C1 segment of cervical spinal cord (tissue), 14 donors: Measurements from ENCODE around the gene MRPS18B.

ENCODE experiments used
- DNase-seq, 14 donors: peaks; one replicate each; lab custom pipeline; 2025; lab: John Stamatoyannopoulos, UW

The MRPS18B gene

DNA sequence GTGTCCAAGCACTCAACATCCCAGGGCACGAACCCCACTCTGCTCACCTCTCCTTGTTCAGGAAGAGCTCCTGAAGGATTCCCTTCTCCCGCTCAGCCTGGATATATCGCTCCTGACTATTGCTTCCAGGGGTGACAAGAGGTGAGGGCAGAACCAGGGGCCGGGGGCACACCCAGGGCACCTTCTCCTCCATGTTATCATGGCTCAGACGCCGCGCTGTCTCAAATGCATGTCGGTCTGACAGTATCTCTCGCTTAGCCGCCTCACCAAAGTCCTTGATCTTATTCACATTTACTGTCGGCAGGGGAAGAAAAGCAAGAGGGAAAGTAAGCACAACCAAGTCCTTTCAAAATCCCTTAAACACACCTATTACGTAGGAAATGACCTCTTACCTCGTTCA lies 13.7 kb upstream of the MRPS18B start:
- DNase-seq = no peak

DNA sequence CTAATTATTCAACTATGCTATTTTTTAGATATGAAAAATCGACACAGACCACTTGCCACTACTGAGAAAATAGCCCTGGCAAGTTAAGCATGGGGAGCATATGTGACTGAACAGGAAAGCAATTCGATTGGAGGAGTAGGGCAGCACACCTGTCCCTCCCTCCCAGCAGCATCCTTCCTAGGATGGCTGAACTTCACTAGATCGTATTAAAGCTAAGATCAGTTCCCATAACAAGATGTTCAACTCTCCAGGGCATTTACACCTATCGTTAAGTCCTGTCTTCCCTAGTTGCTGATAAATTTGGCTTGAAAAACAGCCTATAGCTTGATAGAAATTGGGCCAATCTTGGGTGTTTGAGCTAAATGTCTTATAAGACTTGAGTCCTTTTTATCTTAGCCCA lies 7.6 kb upstream of the MRPS18B start:
- no peak for DNase-seq

DNA sequence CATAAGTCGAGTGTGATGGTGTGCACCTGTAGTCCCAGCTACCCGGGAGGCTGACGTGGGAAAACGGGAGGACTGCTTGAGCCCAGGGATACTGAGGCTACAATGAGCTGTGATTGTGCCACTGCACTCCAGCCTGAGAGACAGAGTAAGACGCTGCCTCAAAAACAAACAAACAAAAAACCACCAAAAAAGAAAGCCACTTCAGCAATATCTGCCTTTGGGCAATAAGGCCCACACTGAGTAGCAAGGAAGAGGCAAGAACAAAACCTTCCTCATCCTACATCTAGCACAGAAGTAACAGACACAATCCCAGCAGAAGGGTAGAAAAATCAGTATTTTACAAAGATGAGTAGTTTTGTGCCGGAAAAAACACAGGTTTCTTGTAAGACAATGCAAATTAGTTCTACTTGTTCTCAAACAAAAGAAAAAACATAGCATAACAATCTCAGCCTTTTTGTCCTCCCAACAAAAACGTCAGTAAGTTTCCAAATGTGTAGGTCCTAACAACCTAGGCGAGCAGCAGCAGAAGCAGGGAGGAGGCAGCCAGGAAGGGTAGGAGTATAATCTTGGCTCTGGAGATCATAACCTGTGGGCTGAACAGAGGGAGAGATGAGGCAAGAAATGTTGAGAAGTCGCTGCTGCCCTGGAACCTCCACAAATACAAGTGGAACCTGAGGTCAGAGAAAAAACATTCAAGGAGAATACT lies 6.3 kb upstream of the MRPS18B start:
- DNase-seq = no peak

DNA sequence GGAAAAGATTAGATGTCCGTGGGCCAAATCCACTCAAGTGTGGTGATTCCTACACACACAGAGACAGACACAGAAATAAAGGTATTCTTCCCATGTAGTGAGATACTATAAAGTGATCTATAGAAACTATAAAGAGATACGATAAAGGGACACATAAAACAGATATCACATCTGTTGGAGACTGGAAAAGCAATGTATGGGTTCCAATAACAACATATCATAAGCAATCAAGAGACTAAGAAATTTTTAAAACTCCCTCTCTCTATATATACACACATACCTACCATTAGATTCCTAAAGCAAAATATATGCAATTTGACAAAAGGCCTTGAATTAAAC lies 5.8 kb upstream of the MRPS18B start:
- DNase-seq = no peak

DNA sequence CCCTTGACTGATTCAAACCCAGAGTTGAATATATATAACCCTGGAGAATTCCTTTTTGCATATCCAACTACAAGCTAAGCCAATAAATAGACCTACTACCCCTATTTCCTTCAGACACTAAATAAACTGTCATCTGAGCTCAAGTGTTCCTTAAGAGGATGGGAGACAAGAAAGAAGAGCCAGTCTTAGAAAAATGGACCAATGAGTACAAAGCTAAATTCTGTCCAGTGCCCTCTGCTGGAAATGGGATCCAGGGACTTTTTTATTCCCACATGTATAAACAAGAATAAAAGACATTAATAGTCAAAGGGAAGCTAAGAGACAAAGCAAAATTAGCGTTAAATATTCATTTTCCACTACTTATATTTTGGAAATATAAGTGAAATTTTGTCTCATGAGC lies 5.4 kb upstream of the MRPS18B start:
- peak in 1 of 14 donors; percentile 8 for DNase-seq

DNA sequence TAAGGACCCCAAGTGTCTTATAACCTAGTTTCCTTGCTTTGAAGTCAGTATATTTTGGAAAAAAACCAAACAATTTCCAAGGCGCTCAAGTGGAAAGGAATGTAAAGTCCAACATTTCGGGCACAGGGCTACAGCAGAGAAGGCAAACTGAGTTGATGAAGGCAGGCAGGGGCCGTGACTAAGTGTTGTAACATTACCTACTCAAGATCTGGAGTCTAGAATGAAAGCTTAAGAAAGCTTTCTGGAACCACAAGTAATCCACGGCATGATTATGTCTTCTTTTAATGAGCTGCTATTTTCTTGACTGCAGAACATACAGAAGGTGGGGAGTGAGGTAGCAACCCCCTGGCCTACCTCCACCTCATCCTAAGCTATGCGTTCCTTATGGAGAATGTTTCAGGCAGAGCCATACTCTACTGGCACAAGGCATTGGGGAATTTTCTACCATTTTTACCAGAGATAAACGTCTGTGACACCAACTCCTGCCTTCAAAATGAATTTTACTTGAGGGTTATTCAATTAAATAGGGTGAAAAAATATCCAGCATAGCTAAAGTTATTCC lies 4.9 kb upstream of the MRPS18B start:
- no peak for DNase-seq

DNA sequence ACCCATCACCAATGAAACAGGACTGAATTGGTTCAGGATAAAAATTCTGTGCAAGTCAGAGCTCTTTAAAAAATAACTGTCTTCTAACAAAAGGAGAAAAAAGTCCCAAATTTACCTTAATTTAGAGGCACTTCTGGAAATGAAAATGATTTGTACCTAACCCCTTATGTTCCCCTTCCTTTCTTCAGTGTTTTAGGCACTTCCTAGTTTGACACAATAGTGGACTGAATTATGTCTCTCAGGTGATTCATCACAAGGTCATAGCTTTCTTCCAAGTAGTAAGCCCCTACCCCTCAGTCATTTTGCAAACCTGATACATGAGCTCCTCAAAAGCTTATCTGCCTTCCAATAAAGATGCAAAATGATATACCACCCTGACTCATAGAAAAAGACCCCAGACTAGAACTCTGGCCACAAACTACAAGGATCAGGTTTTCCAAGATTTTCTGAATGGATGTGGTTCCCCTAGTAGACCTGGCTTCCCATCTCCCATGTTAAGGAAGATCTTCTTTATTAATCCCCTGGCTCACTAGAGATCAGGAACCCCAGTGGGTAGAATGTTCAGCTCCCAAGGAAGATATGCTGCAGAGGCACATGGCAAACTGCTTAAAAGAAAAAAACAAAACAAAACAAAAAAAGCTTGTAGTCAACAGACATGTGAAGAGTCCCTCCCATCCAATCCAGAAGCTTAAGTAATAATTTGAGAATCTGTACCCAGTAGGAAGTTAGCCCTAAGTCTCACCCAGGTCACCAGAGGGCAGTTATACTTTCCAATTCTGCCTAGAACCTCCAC lies 4.2 kb upstream of the MRPS18B start:
- DNase-seq = no peak

DNA sequence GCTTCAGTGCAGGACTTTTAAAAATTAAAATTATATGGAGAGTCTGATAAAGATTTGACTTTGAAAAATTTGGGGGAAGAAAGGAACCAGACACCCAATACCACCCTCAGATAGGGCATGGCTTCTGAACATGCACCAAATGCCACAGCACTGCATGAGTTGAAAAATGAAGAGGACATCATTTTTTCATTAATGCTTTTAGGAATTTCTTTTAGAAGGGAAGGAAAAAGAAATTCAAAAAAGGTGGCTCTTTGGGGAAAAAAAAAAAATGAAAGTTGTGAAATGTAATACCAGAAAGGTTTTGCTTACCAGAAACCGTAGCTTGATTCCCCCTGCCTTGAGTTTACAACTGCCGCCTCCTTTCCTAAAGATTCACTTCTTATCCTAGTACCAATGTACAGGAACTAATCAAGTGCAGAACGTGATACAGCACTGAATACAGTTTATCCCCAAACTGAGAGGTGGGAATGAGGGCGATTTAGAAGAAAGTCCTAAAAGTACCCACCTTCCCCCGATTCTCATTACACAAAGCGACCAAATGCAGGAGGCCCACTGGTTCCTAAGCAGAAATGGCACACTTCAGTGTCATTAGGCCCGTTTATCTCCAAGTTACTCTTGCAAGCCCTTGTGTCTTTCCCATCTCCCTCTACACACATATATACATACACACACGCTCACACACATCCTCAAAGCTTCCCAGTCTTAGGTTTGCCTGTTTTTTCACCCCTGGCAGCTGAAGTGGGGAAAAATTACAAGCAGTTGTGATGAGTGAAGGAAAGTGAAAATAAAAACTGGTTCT lies 3.4 kb upstream of the MRPS18B start:
- peak in 5 of 14 donors; percentile 10 to 41 (median 15) for DNase-seq

DNA sequence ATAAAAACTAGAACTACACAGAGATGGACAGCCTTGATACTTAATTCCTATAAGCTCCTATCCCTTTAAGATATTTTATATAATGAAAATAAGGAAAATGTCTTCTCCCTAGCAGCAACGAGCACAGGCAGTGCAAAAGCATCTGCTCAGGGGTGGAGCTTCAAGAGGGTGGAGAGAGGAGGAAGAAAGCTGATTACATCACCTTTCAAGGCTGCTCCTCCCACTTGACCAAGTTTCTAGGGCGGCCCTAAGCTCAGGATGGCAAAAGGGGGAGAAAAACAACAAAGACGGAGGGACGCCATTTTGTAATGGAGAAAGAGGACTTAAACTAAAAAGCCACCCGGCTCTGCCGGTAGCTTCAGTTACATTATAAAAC lies 2.8 kb upstream of the MRPS18B start:
- DNase-seq = peak; percentile 4 to 98 (median 72)

DNA sequence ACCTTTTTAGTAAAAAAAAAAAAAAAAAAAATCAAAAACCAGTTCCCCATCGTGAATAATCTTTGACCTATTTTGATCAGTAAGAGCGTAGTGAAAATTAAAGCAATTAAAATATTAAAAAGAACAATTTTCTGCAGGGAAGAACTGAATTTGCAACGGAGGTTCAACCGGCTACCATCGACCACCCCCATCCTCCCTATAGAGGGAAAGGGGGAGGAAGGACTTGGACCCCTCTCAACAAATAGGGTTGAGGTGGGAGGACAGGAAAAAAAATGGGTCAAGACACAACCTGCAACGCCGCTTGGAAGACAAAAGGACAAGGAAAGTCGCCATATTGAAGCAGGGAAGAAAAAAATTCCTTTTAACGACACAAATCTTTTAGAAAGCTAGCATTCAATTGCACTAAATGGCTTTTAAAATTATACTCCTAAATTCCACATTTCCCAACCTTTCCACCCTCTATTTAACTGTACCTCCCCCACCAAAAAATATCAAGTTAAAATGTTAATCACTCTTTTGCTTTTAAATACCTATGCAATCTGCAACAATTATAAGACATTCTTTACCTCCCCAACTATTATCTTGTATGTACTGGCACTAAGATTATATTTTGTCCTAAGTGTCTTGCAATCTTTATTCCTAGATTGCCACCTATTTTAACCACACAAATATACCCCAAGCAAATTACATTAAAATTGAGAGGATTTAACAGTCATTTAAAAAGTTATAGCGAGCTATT lies 2.3 kb upstream of the MRPS18B start:
- DNase-seq = peak in 8 of 14 donors; percentile 15 to 70 (median 44)

DNA sequence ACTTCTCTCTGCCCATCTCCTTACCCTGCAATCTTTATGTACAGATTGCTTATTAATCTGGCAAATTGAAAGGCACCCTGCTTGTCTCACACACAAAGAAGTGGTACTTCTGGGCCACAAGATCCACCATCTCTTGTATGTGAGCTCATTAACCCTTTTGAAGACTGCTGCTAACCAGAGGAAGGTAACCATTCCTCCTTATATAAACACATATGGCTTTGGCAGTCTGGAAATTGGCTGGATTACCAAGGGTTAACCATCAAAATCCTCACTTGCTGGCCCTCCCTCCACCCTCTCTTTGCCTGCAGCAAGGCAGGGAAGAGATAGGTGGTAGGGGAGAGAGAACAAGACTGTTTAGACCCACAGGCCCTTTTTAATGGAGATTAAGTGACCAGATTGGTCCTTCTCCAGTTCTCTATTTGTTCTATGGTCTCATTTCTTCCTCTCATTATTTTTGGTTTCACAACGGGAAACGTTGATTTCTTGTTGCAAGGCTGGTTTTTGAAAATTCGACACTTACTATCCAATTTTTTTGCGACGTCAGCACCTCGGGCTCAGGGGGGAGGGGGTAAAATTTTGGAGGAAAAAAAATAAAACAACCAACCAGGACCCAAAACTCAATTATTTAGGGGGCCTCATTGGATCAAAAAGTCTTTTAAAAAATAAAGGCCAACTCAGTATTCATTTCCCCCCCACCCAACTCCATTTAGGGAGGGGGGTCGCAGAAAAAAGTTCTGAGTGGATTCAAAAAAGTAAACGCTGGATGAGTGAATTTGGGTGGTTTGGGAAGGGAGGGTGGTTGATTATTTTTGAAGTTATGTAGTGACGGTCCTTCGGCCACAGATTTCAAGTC lies 1.5 kb upstream of the MRPS18B start:
- DNase-seq = peak in 4 of 14 donors; percentile 8 to 56 (median 12)

DNA sequence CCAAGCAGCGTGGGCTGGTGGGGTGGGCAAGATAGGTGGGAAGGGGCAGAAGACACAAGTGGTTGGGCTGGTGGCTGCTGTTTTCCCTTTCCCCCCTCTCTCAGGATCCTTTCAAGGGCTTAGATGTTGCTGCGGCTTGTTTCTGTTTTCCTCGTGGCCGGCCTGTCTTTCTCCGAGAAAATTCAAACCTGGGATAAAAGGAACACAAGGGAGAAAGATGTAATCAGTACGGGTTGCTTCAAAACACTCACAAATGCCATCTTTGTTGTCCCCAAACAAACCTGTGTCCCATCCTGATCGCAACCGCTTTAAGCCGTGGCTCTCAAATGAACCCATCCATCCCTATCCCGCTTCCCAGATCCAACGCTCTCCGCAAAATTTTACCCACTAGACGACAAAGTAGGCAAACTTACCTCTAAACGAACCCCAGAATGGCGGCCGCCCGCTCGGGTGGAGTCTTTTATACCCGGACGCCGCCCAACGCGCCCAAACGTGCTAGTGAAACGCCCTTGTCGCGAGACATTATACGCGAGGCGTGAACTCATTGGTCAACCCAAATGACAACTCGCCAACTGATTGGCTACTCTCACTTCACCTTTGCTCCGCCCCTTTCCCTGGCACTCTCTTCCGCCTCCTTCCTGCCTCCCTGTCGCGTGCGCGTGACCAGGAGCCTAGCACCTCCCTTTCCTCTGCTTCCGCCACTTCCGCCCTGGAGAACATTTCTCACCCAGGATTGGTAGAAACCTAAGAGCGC lies 652 bp upstream of the MRPS18B start, which contains the start of gene PPP1R10:
Gene PPP1R10 (minus strand): TSS at position 433 of the 754 bp plus-strand sequence. CDS start 7,299 bp downstream, outside the sequence.
- peak; percentile 89 to 100 (median 98) for DNase-seq

DNA sequence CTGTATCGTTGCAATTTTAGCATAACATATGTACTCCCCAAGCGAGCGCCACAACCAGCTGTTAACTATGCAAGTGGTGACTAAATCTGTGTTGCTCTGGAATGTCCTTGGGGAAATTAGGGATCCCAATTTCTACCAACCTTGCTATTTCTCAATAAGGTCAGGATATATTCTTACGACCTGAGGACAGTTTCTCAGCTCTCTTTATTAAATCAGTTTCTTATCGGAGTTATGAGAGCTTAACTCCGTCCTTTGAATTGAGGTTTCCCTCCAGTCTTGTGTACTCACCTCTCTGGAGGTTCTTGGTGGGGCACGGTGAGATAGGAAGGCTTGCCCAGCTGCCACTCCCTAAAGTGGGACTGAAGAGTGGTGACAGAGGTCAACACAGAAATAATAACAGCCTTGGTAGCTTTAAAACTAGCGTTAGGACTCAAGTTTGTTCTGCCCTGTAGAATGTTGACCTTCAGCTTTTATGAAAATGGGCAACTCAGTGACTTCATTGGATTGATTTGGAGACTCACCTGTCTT lies 694 bp downstream of the MRPS18B start:
- DNase-seq = no peak

DNA sequence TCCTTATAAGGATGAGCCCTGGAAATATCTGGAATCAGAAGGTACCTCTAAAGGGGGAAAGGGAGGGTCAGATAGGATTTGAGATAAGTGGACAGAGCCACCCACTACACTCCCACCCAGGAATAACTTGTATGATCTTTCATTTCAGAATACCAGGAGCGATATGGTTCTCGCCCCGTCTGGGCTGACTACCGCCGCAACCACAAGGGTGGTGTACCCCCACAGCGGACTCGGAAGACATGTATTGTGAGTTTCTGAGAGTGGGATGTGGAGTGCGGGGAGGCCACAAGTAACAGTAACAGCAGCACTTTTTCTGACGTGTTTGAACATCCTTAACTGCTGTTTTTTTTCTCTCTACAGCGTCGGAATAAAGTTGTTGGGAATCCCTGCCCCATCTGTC lies 1.9 kb downstream of the MRPS18B start:
- no peak for DNase-seq

DNA sequence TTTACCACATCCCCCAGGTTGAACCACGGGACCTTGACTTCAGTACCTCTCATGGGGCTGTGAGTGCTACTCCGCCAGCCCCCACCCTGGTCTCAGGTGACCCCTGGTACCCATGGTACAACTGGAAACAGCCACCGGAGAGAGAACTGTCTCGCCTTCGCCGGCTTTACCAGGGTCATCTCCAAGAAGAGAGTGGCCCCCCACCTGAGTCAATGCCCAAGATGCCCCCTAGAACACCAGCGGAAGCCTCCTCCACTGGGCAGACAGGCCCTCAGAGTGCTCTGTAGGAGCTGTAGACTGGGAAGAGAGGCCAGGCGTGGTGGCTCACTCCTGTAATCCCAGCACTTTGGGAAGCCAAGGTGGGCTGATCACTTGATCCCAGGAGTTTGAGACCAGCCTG lies 7.9 kb downstream of the MRPS18B start:
- no peak for DNase-seq

DNA sequence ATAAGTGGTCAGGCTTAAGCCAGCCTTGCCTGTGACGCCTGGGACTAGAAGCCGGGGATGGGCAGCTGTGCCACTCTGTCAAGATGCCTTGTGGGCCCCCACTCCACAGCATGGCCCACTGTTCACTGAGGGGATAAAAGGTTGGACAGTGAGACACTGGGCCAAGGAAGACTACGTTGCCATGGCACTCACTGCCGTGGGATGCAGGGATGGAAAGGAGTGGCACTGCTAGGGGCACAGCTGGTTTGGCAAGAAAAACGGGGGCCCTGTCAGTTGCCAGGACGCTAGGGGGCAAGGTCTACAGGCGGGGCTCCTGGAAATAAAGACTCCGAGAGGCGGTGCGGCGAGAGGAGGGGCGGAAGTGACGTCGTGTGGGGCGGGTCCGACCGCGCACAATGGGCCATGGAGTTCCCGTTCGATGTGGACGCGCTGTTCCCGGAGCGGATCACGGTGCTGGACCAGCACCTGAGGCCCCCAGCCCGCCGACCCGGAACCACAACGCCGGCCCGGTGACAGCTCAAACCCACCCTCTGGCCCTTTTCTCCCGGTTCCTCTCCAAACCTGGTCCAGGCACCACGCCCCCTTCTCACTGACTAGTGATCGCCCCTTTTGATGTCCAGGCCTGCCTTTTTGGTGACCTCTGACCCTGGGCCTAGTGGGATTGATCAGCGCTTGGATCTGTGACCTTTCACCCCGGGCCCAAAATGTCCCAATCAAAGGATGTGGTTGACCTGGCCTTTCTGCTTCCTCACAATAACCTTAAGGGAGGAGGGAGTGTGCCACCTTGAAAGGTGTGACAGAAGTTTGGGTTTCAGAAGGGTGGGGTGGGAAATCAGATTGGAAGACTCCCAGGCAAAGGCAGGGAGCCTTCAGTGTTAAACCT lies 9.1 kb downstream of the MRPS18B start, which contains the start of gene ATAT1:
Gene ATAT1 (plus strand): TSS at position 391 of the 883 bp plus-strand sequence.
- peak; percentile 26 to 93 (median 78) for DNase-seq

DNA sequence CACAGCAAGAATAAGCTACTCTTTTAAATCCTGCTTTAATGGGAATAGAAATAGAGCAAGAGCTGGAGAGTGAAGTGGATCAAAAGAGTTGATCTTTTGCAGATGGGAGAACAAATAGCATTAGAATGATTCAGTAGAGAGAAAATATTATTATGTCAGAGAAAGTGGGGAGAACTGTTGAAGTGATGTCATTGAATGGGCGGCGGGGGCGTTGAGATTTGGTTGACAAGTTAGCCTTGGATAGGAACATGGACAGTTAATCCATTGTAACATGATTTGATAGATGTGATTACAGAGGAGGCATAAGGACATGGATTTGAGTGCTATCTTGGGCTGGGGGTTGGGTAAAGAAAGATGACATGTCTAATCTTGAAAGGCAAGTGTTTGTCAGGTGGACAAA lies 18.2 kb downstream of the MRPS18B start:
- DNase-seq = no peak

DNA sequence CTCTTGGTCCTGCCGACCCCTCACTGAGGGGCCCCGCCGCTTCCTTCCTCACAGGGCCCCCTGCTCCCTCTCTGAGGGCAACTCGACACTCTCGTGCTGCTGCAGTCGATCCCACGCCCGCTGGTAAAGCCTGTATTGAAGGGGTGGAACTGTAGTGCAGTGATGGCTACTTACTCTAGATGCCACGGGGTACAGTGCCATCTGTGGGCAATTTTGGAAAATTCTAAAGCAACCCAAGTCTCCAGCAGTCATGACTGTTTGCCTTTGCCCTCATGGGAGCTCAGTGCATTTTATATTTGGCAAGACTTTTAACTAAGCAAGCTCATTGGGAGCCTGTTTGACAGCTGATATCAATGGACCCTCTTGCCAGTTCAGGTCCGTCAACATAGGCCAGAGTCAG lies 22.8 kb downstream of the MRPS18B start:
- no peak for DNase-seq
